Neural cell (in vitro differentiated cells): ENCODE results near the gene BCOR. TPM values are rescaled to one million over a fixed set of nuclear protein-coding genes. Genes with fewer than 3 reads are reported as not detected.

ENCODE experiments used
- H2AFZ ChIP-seq: fragments of 200-600, 300-800 bp; sonication (generic), shearing (Covaris generic); 2 replicates; pipeline ENCODE4 v1.6.0; 2014; ENCODE audit warnings: low read depth, mild to moderate bottlenecking, antibody characterized with exemption, low read length, moderate library complexity
- H3F3A ChIP-seq: fragments of 200-600 bp; shearing (Covaris generic); 2 replicates; pipeline ENCODE4 v1.6.1; 2016; ENCODE audit warnings: mild to moderate bottlenecking, moderate library complexity, mixed read lengths, antibody characterized with exemption, low read length; ENCODE audit not compliant: insufficient read depth, poor library complexity, severe bottlenecking
- H3K27ac ChIP-seq: fragments of 200-600, 300-800 bp; sonication (generic), shearing (Covaris generic); 2 replicates; pipeline ENCODE4 v1.5.1; 2014; ENCODE audit warnings: mild to moderate bottlenecking, low read length, moderate library complexity
- H3K27me3 ChIP-seq: fragments of 300-800, 200-600 bp; sonication (generic), shearing (Covaris generic); 2 replicates; pipeline ENCODE4 v1.6.0; 2014; ENCODE audit warnings: mild to moderate bottlenecking, low read depth, low read length, moderate library complexity; ENCODE audit not compliant: insufficient read depth
- H3K36me3 ChIP-seq: fragments of 300-800, 200-600 bp; sonication (generic), shearing (Covaris generic); 2 replicates; pipeline ENCODE4 v1.5.1; 2014; ENCODE audit warnings: mild to moderate bottlenecking, antibody characterized with exemption, low read length, moderate library complexity; ENCODE audit not compliant: insufficient read depth
- H3K4me2 ChIP-seq: fragments of 300-800, 200-600 bp; sonication (generic), shearing (Covaris generic); 2 replicates; pipeline ENCODE4 v1.6.0; 2014; ENCODE audit warnings: mild to moderate bottlenecking, low read length
- H3K4me3 ChIP-seq: fragments of 300-800, 200-600 bp; sonication (generic), shearing (Covaris generic); 2 replicates; pipeline ENCODE4 v1.5.1; 2014; ENCODE audit warnings: mild to moderate bottlenecking, low read length, moderate library complexity
- H3K79me2 ChIP-seq: fragments of 200-600 bp; shearing (Covaris generic); replicated peaks from 2 replicates; pipeline ENCODE4 v1.6.0; 2014; ENCODE audit warnings: mild to moderate bottlenecking, low read length, moderate library complexity; ENCODE audit not compliant: insufficient read depth
- H3K9ac ChIP-seq: fragments of 300-800, 200-600 bp; sonication (generic), shearing (Covaris generic); 2 replicates; pipeline ENCODE4 v1.6.1; 2016; ENCODE audit warnings: mild to moderate bottlenecking, low read length, mixed read lengths
- H3K9me2 ChIP-seq: fragments of 200-600 bp; shearing (Covaris generic); 2 replicates; pipeline ENCODE4 v1.6.1; 2016; ENCODE audit warnings: mild to moderate bottlenecking, low read length, mixed read lengths; ENCODE audit not compliant: insufficient read depth
- H3K9me3 ChIP-seq: fragments of 200-600, 300-800 bp; sonication (generic), shearing (Covaris generic); 2 replicates; pipeline ENCODE4 v1.6.1; 2016; ENCODE audit warnings: mild to moderate bottlenecking, mixed run types, low read length, moderate library complexity, mixed read lengths
- H4K20me1 ChIP-seq: fragments of 200-600 bp; shearing (Covaris generic); 2 replicates; pipeline ENCODE4 v1.6.1; 2016; ENCODE audit warnings: mild to moderate bottlenecking, mixed run types; ENCODE audit not compliant: insufficient read depth
- EP300 ChIP-seq: fragments of 450-650 bp; conservative IDR thresholded peaks from 2 replicates; pipeline ENCODE4 v1.6.1; 2014; ENCODE audit warnings: antibody characterized with exemption, mild to moderate bottlenecking, moderate library complexity; ENCODE audit not compliant: poor library complexity, severe bottlenecking
- EZH2 ChIP-seq: fragments of 200-600, 300-800 bp; shearing (Covaris generic), sonication (generic); IDR thresholded peaks from 2 replicates; pipeline ENCODE4 v1.6.1; 2014; ENCODE audit warnings: antibody characterized with exemption, low read length, borderline replicate concordance, mild to moderate bottlenecking; ENCODE audit not compliant: insufficient read depth, poor library complexity, severe bottlenecking
- MXI1 ChIP-seq: fragments of 450-650 bp; conservative IDR thresholded peaks from 2 replicates; pipeline ENCODE4 v1.6.1; 2014; ENCODE audit warnings: antibody characterized with exemption, mild to moderate bottlenecking; ENCODE audit not compliant: poor library complexity, severe bottlenecking
- POLR2AphosphoS5 ChIP-seq: IDR thresholded peaks from 2 replicates; pipeline ENCODE4 v1.6.1; 2012
- RAD21 ChIP-seq: fragments of 450-650 bp; conservative IDR thresholded peaks from 2 replicates; pipeline ENCODE4 v1.6.1; 2014; ENCODE audit warnings: antibody characterized with exemption, mild to moderate bottlenecking, moderate library complexity
- SMC3 ChIP-seq: fragments of 450-650 bp; conservative IDR thresholded peaks from 2 replicates; pipeline ENCODE4 v1.6.1; 2014; ENCODE audit warnings: antibody characterized with exemption, mild to moderate bottlenecking, moderate library complexity; ENCODE audit not compliant: poor library complexity
- TAF1 ChIP-seq: IDR thresholded peaks from 2 replicates; pipeline ENCODE4 v1.6.1; 2012; ENCODE audit warnings: low read depth
- polyA plus RNA-seq: library from polyadenylated mRNA; depleted of rRNA; stranded (reverse); fragments of >200 nt; gene quantifications from 2 replicates; pipeline ENCODE4 v1.2.3, GENCODE V29; 2014
- TF ChIP-seq, protein P1 (sequence below): IDR thresholded peaks from 2 replicates; pipeline ENCODE4 v1.6.1; 2012; ENCODE audit warnings: borderline replicate concordance
- TF ChIP-seq, protein P2 (sequence below): fragments of 450-650 bp; IDR thresholded peaks from 2 replicates; pipeline ENCODE4 v1.5.1; 2014; ENCODE audit warnings: antibody characterized with exemption, mild to moderate bottlenecking, moderate library complexity; ENCODE audit not compliant: poor library complexity, severe bottlenecking

The BCOR gene
- polyA plus RNA-seq, 1 donor from 2014 or later = 18.0 TPM

DNA sequence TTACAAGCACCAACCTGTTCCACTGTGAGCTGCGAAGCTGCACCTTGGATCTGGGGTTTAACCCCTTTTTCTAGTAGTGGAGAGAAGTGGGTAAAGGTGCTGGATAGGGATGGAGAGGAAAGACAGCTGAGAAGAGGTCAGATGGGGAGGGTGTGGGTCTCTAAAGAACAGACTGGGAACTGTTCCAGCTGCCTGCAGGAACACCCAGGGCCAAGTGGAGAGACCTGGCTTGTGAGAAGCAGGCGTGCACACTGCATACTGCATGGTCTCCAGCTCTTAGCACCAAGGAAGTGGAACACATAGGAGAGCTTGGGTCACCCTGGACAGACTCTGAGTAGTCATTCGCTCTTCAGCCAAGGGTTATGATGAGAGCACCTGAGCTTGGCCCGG lies 16.1 kb downstream of the BCOR start:
- TF ChIP-seq, protein P1, sequence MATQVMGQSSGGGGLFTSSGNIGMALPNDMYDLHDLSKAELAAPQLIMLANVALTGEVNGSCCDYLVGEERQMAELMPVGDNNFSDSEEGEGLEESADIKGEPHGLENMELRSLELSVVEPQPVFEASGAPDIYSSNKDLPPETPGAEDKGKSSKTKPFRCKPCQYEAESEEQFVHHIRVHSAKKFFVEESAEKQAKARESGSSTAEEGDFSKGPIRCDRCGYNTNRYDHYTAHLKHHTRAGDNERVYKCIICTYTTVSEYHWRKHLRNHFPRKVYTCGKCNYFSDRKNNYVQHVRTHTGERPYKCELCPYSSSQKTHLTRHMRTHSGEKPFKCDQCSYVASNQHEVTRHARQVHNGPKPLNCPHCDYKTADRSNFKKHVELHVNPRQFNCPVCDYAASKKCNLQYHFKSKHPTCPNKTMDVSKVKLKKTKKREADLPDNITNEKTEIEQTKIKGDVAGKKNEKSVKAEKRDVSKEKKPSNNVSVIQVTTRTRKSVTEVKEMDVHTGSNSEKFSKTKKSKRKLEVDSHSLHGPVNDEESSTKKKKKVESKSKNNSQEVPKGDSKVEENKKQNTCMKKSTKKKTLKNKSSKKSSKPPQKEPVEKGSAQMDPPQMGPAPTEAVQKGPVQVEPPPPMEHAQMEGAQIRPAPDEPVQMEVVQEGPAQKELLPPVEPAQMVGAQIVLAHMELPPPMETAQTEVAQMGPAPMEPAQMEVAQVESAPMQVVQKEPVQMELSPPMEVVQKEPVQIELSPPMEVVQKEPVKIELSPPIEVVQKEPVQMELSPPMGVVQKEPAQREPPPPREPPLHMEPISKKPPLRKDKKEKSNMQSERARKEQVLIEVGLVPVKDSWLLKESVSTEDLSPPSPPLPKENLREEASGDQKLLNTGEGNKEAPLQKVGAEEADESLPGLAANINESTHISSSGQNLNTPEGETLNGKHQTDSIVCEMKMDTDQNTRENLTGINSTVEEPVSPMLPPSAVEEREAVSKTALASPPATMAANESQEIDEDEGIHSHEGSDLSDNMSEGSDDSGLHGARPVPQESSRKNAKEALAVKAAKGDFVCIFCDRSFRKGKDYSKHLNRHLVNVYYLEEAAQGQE = no peak
- TF ChIP-seq RAD21 (no peak), POLR2AphosphoS5 (no peak), TAF1 (no peak), EP300 (no peak), SMC3 (no peak), MXI1 (no peak), EZH2 (no peak)
- TF ChIP-seq, protein P2, sequence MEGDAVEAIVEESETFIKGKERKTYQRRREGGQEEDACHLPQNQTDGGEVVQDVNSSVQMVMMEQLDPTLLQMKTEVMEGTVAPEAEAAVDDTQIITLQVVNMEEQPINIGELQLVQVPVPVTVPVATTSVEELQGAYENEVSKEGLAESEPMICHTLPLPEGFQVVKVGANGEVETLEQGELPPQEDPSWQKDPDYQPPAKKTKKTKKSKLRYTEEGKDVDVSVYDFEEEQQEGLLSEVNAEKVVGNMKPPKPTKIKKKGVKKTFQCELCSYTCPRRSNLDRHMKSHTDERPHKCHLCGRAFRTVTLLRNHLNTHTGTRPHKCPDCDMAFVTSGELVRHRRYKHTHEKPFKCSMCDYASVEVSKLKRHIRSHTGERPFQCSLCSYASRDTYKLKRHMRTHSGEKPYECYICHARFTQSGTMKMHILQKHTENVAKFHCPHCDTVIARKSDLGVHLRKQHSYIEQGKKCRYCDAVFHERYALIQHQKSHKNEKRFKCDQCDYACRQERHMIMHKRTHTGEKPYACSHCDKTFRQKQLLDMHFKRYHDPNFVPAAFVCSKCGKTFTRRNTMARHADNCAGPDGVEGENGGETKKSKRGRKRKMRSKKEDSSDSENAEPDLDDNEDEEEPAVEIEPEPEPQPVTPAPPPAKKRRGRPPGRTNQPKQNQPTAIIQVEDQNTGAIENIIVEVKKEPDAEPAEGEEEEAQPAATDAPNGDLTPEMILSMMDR = no peak
- no peaks in the 10 kb centered on the region for H3F3A ChIP-seq
- no peak overlapping the region for H3K4me2 ChIP-seq
- H3K9me2 ChIP-seq = no peaks in the 10 kb centered on the region
- H3K36me3 ChIP-seq = no peaks in the 10 kb centered on the region
- H3K79me2 ChIP-seq = peaks cover 42% of the 10 kb centered on the region
- H2AFZ ChIP-seq = no peak overlapping the region
- no peak overlapping the region for H3K4me3 ChIP-seq
- H4K20me1 ChIP-seq = no peaks in the 10 kb centered on the region
- no peak overlapping the region for H3K9ac ChIP-seq
- H3K27me3 ChIP-seq = no peaks in the 10 kb centered on the region
- H3K27ac ChIP-seq = no peak overlapping the region
- H3K9me3 ChIP-seq = no peaks in the 10 kb centered on the region

DNA sequence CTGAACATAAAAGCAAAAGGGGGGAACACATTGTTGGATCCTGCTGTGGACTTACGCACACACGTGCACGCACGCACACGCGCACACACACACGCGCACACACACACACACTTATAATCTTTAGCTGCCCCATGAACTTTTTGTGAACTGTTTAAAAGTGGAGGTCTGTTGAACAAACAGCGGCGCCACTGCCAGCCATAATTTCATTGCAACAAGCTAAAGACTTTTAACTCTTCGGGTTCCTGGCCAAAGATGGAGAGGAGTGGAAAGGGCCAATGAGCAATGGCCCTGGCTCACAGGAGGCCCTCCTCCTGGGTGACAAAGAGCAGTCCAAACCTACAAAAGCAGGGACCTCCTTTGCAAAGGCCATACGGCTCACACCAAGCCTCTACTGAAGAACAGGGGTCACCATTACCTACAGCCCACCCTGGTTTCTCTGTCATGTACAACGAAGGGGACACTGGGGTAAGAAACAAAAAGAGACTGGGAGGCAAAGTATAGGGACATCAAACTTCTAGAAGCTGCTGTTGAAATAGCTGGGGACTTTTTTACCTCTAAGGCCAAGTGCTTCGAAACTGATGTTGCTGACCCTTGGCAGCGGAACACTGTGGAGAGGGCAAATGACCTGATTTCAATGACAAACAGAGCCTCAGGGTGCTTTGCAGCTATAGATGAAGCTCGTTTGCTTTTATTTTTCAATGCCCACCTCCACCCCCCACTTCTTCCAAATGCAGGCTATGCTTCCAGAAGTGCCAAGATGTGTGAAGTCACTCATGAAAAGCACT lies 16.7 kb downstream of the BCOR start:
- H3K4me2 ChIP-seq = no peak overlapping the region
- H3K27ac ChIP-seq = no peak overlapping the region
- H3K79me2 ChIP-seq = peaks cover 36% of the 10 kb centered on the region
- no peaks in the 10 kb centered on the region for H3K36me3 ChIP-seq
- no peak overlapping the region for H3K9ac ChIP-seq
- TF ChIP-seq TAF1 (no peak), POLR2AphosphoS5 (no peak), EZH2 (no peak), RAD21 (no peak), MXI1 (no peak)
- no peaks in the 10 kb centered on the region for H3K9me2 ChIP-seq
- H3K27me3 ChIP-seq = no peaks in the 10 kb centered on the region
- H2AFZ ChIP-seq = no peak overlapping the region
- H3K4me3 ChIP-seq = no peak overlapping the region
- H4K20me1 ChIP-seq = no peaks in the 10 kb centered on the region
- no peaks in the 10 kb centered on the region for H3F3A ChIP-seq
- no peaks in the 10 kb centered on the region for H3K9me3 ChIP-seq
